ENCODE data around the gene TBC1D30. TPM values are rescaled to one million over a fixed set of nuclear protein-coding genes. Genes with fewer than 3 reads are reported as not detected.

The TBC1D30 gene
- total RNA-seq, 2 experiments from 2014 or later = 0.40 to 0.72 TPM

DNA sequence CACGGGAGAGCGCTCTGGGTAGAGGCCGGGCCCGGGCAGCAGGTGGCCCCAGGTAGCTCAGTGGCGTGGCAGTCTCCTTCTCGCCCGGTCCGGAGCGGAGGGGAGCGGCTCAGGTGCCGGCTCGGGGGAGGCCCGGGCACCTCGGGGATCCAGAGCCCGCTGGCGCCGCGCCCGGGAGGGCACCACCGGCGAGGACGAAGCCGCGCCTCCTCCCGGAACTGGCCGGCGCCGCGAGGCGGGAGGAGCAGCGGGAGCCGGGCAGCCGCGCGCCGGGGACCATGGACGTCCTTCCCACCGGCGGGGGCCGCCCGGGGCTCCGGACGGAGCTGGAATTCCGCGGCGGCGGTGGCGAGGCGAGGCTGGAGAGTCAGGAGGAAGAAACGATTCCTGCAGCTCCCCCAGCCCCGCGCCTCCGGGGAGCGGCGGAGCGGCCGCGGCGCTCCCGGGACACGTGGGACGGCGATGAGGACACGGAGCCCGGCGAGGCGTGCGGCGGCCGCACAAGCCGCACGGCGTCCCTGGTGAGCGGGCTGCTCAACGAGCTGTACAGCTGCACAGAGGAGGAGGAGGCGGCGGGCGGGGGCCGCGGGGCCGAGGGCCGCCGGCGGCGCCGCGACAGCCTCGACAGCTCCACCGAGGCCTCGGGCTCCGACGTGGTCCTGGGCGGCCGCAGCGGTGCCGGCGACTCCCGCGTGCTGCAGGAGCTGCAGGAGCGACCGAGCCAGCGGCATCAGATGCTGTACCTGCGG is 43.7 kb upstream of the TBC1D30 start:
- peaks cover 62% of the 10 kb centered on the region for H3K27me3 Mint-ChIP-seq
- intact Hi-C loops (cut with micrococcal nuclease) = no loop called here
- ChIA-PET CTCF (interaction anchor here (0.9 to 4.2 kb wide), 6 partner anchors 10 to 243 kb away, joined by 3 to 36 read pairs (median 5); no protein-coding TSS in a partner anchor), POLR2A (no interaction called here)
- TF ChIP-seq, protein P1, sequence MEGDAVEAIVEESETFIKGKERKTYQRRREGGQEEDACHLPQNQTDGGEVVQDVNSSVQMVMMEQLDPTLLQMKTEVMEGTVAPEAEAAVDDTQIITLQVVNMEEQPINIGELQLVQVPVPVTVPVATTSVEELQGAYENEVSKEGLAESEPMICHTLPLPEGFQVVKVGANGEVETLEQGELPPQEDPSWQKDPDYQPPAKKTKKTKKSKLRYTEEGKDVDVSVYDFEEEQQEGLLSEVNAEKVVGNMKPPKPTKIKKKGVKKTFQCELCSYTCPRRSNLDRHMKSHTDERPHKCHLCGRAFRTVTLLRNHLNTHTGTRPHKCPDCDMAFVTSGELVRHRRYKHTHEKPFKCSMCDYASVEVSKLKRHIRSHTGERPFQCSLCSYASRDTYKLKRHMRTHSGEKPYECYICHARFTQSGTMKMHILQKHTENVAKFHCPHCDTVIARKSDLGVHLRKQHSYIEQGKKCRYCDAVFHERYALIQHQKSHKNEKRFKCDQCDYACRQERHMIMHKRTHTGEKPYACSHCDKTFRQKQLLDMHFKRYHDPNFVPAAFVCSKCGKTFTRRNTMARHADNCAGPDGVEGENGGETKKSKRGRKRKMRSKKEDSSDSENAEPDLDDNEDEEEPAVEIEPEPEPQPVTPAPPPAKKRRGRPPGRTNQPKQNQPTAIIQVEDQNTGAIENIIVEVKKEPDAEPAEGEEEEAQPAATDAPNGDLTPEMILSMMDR (IDR thresholded peaks at IDR 0.05) = no peak
- peaks cover 9% of the 10 kb centered on the region for H3K4me1 Mint-ChIP-seq (ENCODE audit: low read depth)
- H3K4me3 Mint-ChIP-seq = peak overlapping the region; percentile 63
- H3K27ac Mint-ChIP-seq = no peak overlapping the region
- H3K9me3 Mint-ChIP-seq = peaks cover 17% of the 10 kb centered on the region
- DNase-seq (peak; percentile 16), ATAC-seq (peak; percentile 62)
- peaks cover 2% of the 10 kb centered on the region for H3K36me3 Mint-ChIP-seq (ENCODE audit: low read depth)

DNA sequence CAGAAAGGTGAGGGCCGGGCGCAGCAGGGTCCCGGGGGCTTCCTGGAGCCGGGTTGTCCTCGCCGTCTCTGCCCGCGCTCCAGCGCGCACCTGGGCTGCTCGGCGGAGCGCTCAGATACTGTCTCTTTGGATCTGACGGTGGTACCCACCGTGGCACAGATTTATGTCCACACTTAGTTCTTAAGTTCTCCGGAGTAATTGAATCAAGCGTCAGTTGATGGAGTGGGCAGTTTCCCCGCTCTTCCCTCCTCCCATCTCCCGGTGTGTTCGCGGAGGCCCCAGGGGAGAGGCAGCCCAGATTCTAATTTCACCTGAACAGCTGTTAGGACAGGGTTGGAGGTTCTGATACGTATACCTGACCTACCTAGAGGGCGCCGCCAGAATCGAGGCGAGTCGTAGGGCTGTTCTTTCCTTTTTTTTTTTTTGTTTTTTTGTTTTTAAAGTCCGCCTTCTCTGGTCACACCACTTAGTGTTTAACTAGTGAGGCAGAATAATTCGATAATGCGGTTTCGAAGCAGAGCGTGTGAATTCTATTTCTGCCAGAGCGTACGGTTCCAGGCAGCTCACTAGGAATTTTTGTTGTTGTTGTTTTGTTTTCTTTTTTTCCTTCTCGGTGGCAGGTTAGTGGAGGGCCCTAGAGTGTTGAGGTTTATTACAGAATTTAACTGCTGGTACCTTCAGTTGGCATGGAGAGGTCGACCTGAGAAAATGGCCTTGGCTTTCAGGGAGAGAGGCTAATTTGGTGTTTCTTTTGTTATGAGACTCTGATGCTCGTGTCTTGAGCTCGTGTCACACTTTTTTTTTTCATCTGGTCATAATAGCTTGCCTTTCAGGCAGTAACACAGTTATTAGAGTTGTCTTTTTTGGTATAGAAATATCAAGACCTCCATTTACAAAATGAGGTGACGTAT is 42.9 kb upstream of the TBC1D30 start:
- peak; percentile 10 for DNase-seq
- no peak for ATAC-seq
- Mint-ChIP-seq H3K4me1 (ENCODE audit: low read depth) (peaks cover 9% of the 10 kb centered on the region), H3K36me3 (ENCODE audit: low read depth) (peaks cover 2% of the 10 kb centered on the region), H3K9me3 (peaks cover 9% of the 10 kb centered on the region), H3K27ac (no peak overlapping the region), H3K4me3 (peak overlapping the region; percentile 63), H3K27me3 (peaks cover 56% of the 10 kb centered on the region)
- CTCF ChIA-PET = interaction anchor here (0.9 to 4.2 kb wide), 5 partner anchors 15 to 244 kb away, joined by 3 to 36 read pairs (median 6); no protein-coding TSS in a partner anchor
- POLR2A ChIA-PET = interaction anchor here (1.0 kb wide), 1 partner anchor 353 kb away, joined by 4 read pairs; no protein-coding TSS in a partner anchor
- intact Hi-C loops (cut with micrococcal nuclease) = no loop called here
- TF ChIP-seq, protein P1 (IDR thresholded peaks at IDR 0.05) = no peak

DNA sequence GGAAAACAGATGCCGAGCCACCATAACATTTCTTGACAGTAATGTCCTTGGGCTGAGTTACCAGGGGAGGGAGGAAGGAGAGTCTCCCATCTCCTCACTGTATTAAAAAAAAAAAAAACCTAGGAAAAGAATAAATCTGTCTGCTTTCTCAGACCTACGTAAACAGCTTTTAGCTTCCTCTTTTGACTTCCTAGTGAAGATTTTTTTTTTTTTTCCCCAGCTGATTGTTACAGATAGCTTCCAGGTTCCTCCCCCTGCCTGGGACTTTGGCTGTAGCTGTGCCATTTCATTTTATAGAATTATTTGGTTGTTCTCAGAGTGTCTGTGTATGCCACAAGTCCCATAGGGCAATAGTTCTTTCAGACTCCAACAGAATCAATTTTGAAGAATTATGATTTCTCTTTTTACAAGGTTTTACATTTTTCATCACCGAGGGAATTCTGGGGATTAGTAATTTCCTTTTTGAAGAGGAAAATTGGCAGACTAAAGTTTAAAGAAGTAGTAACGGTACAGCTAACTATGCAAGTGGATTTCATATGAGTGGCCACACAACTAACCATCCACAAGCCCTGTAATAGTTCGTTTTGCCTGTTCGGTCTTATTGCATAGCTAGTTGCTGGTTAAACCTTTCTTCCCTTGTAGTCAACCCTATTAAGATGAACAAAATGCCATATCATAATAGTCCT is 42.1 kb upstream of the TBC1D30 start:
- peaks cover 4% of the 10 kb centered on the region for H3K9me3 Mint-ChIP-seq
- POLR2A ChIA-PET = interaction anchor here (1.0 kb wide), 1 partner anchor 352 kb away, joined by 4 read pairs; no protein-coding TSS in a partner anchor
- ATAC-seq = no peak
- H3K4me3 Mint-ChIP-seq = peak overlapping the region; percentile 63
- DNase-seq = no peak
- TF ChIP-seq, protein P1 (IDR thresholded peaks at IDR 0.05) = no peak
- peaks cover 2% of the 10 kb centered on the region for H3K36me3 Mint-ChIP-seq (ENCODE audit: low read depth)
- H3K27ac Mint-ChIP-seq = no peak overlapping the region
- peaks cover 9% of the 10 kb centered on the region for H3K4me1 Mint-ChIP-seq (ENCODE audit: low read depth)
- intact Hi-C loops (cut with micrococcal nuclease) = no loop called here
- peaks cover 48% of the 10 kb centered on the region for H3K27me3 Mint-ChIP-seq
- CTCF ChIA-PET = interaction anchor here (1.0 to 4.2 kb wide), 5 partner anchors 14 to 108 kb away, joined by 3 to 36 read pairs (median 6); no protein-coding TSS in a partner anchor

DNA sequence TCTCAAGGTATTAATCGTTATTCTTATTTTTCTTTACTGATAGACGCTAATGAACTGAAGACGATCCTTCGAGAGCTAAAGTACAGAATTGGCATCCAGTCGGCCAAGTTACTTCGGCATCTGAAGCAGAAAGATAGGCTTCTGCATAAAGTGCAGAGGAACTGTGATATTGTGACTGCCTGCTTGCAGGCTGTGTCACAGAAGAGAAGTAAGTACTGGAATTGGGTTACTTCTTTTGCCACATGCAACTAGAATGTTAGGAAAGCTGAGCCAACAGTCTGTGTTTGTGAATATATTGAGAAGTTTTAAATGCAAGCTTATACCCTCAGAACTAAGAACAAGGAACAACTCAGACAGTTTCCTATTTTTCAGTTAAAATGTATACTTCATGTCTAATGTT is 38.6 kb upstream of the TBC1D30 start:
- ChIA-PET CTCF (interaction anchor here (0.5 to 2.6 kb wide), 3 partner anchors 10 to 321 kb away, joined by 3 to 13 read pairs (median 13); no protein-coding TSS in a partner anchor), POLR2A (no interaction called here)
- no peaks in the 10 kb centered on the region for H3K36me3 Mint-ChIP-seq (ENCODE audit: low read depth)
- no peak for DNase-seq
- H3K27me3 Mint-ChIP-seq = peaks cover 27% of the 10 kb centered on the region
- no peaks in the 10 kb centered on the region for H3K9me3 Mint-ChIP-seq
- intact Hi-C loops (cut with micrococcal nuclease) = no loop called here
- no peak overlapping the region for H3K27ac Mint-ChIP-seq
- TF ChIP-seq, protein P1 (IDR thresholded peaks at IDR 0.05) = no peak
- H3K4me1 Mint-ChIP-seq (ENCODE audit: low read depth) = peaks cover 9% of the 10 kb centered on the region
- no peak for ATAC-seq
- no peak overlapping the region for H3K4me3 Mint-ChIP-seq
